CD14-positive monocyte (primary cell): ENCODE results near the gene PNKP. TPM values are rescaled to one million over a fixed set of nuclear protein-coding genes. Genes with fewer than 3 reads are reported as not detected.
"Not testable (repeated sequence)": the region's sequence is repeated elsewhere in the genome, so short reads cannot be mapped to it uniquely, and the experiment has no call there.

Source experiments
- DNase-seq, 3 donors: peaks; one replicate each; pipeline ENCODE4 v3.0.0-alpha.2; 2011 to 2022
- H2AFZ ChIP-seq: 2 replicates; pipeline ENCODE4 v1.6.0; 2012; ENCODE audit warnings: mild to moderate bottlenecking, low read depth, low read length, inconsistent platforms; ENCODE audit not compliant: insufficient read depth, poor library complexity, severe bottlenecking
- H3K27ac ChIP-seq, 2 donors: 1 replicate in 1 of 2; 2 replicates in 1 of 2; pipeline ENCODE4 v1.5.1; 2012 to 2013; ENCODE audit warnings: low read length in 2 of 2, control low read depth in 1 of 2, inconsistent platforms in 1 of 2, low read depth in 1 of 2, mild to moderate bottlenecking in 1 of 2
- H3K27me3 ChIP-seq, 2 donors: one replicate each; pipeline versions ENCODE4 v1.6.0 to v1.6.1; 2011 to 2013; ENCODE audit warnings: low read length in 2 of 2; ENCODE audit not compliant: control insufficient read depth in 2 of 2, insufficient read depth in 2 of 2
- H3K36me3 ChIP-seq, 2 donors: replicated peaks in 1 of 2; 1 replicate in 1 of 2; 2 replicates in 1 of 2; pipeline versions ENCODE4 v1.5.1 to v1.6.1; 2012 to 2013; ENCODE audit warnings: low read length in 2 of 2, control low read depth in 1 of 2, inconsistent platforms in 1 of 2, mild to moderate bottlenecking in 1 of 2; ENCODE audit not compliant: insufficient read depth in 2 of 2, control insufficient read depth in 1 of 2
- H3K4me1 ChIP-seq, 2 donors: 1 replicate in 1 of 2; 2 replicates in 1 of 2; pipeline versions ENCODE4 v1.5.1 to v1.6.1; 2012 to 2013; ENCODE audit warnings: low read length in 2 of 2, control low read depth in 1 of 2, inconsistent platforms in 1 of 2, mild to moderate bottlenecking in 1 of 2, moderate library complexity in 1 of 2; ENCODE audit not compliant: insufficient read depth in 2 of 2, control insufficient read depth in 1 of 2
- H3K4me2 ChIP-seq: replicated peaks from 2 replicates; pipeline ENCODE3; 2012; ENCODE audit warnings: low read length, moderate library complexity, mild to moderate bottlenecking; ENCODE audit not compliant: poor library complexity, severe bottlenecking; ENCODE audit errors: extremely low read depth
- H3K4me3 ChIP-seq, 3 experiments: fragments of 200-600 bp in 1 of 3; sonication (generic) in 1 of 3; replicated peaks in 1 of 3; 1 replicate in 2 of 3; 2 replicates in 1 of 3; pipeline ENCODE4 v1.5.1; 2011 to 2013; ENCODE audit warnings: low read length in 3 of 3, mild to moderate bottlenecking in 3 of 3, control low read depth in 2 of 3, low read depth in 2 of 3, inconsistent platforms in 1 of 3, moderate library complexity in 1 of 3
- H3K79me2 ChIP-seq: 2 replicates; pipeline ENCODE4 v1.6.0; 2012; ENCODE audit warnings: mild to moderate bottlenecking, control low read depth, inconsistent platforms, low read length, moderate library complexity; ENCODE audit not compliant: insufficient read depth
- H3K9ac ChIP-seq: 2 replicates; pipeline ENCODE4 v1.6.0; 2017; ENCODE audit warnings: low read length, mild to moderate bottlenecking; ENCODE audit not compliant: insufficient read depth, poor library complexity, severe bottlenecking
- H3K9me3 ChIP-seq, 2 donors: replicated peaks in 1 of 2; 1 replicate in 1 of 2; 2 replicates in 1 of 2; pipeline versions ENCODE4 v1.5.1 to v1.6.1; 2012 to 2013; ENCODE audit warnings: low read length in 2 of 2, control low read depth in 1 of 2; ENCODE audit not compliant: control insufficient read depth in 1 of 2, insufficient read depth in 1 of 2
- H4K20me1 ChIP-seq: 2 replicates; pipeline ENCODE4 v1.6.0; 2012; ENCODE audit warnings: mild to moderate bottlenecking, low read length, control low read depth, moderate library complexity; ENCODE audit not compliant: insufficient read depth
- H3K27ac Mint-ChIP-seq, 7 donors: one replicate each; pipeline ENCODE4 v1.8.0; 2020; ENCODE audit warnings: mild to moderate bottlenecking in 7 of 7, mixed read lengths in 7 of 7, moderate library complexity in 6 of 7, inconsistent platforms in 2 of 7
- H3K27me3 Mint-ChIP-seq, 3 donors: one replicate each; pipeline ENCODE4 v1.8.0; 2021 to 2022; ENCODE audit warnings: low read depth in 3 of 3, mild to moderate bottlenecking in 3 of 3, mixed read lengths in 3 of 3, moderate library complexity in 3 of 3, inconsistent platforms in 1 of 3
- H3K36me3 Mint-ChIP-seq, 2 donors: one replicate each; pipeline ENCODE4 v1.8.0; 2020; ENCODE audit warnings: mixed read lengths in 2 of 2, inconsistent platforms in 1 of 2, mild to moderate bottlenecking in 1 of 2
- H3K4me1 Mint-ChIP-seq: one replicate; pipeline ENCODE4 v1.8.0; 2020; ENCODE audit warnings: mild to moderate bottlenecking, mixed read lengths
- H3K4me3 Mint-ChIP-seq, 2 donors: one replicate each; pipeline ENCODE4 v1.8.0; 2020; ENCODE audit warnings: mild to moderate bottlenecking in 2 of 2, mixed read lengths in 2 of 2, moderate library complexity in 1 of 2
- H3K9me3 Mint-ChIP-seq, 7 donors: one replicate each; pipeline ENCODE4 v1.8.0; 2020 to 2022; ENCODE audit warnings: mixed read lengths in 7 of 7, mild to moderate bottlenecking in 6 of 7, moderate library complexity in 6 of 7, inconsistent platforms in 2 of 7
- WGBS: methylation state at CpG from one replicate; pipeline ENCODE4 v1.1.5; 2013; ENCODE audit warnings: missing lambda C conversion rate; ENCODE audit not compliant: insufficient coverage; 5-methylcytosine and 5-hydroxymethylcytosine counted together
- intact Hi-C, 2 donors: fragments of 100-400 bp; cut with micrococcal nuclease; formaldehyde crosslinking; loops; one replicate each; pipeline versions ENCODE4 v1.15.0 to v1.15.1; 2023
- polyA plus RNA-seq, 3 donors: library from polyadenylated mRNA; depleted of rRNA in 1 of 3; unstranded in 2 of 3; stranded (reverse) in 1 of 3; fragments of 300-500 nt in 2 of 3; fragments of >200 nt in 1 of 3; fragmentation: Illumina TruSeq in 2 of 3; gene quantifications; 1 replicate in 2 of 3; 2 replicates in 1 of 3; pipeline ENCODE4 v1.2.3, GENCODE V29; 2012 to 2021
- TF ChIP-seq, protein P1 (sequence below): fragments of 200-600 bp; IDR thresholded peaks from one replicate; pipeline ENCODE4 v1.8.0; 2022; ENCODE audit warnings: antibody characterized with exemption, mild to moderate bottlenecking

The PNKP gene
- polyA plus RNA-seq, 3 donors, result 23.0 to 88.6 (median 30.2) TPM

- Histone ChIP-seq H3K79me2 (peaks cover 58% of the 10 kb centered on the region), H3K4me2 (no peak overlapping the region), H3K36me3 (peaks cover 25 to 34% of the 10 kb centered on the region in 2 donors), H3K4me1 (peaks cover 19 to 22% of the 10 kb centered on the region in 2 donors), H4K20me1 (peaks cover 46% of the 10 kb centered on the region), H3K27ac (no peak overlapping the region), H3K4me3 (no peak overlapping the region), H3K9me3 (no peaks in the 10 kb centered on the region), H2AFZ (no peak overlapping the region), H3K27me3 (no peaks in the 10 kb centered on the region), H3K9ac (no peak overlapping the region)
- intact Hi-C loops, result no loop called here
- H3K27ac Mint-ChIP-seq, result peak overlapping the region in 1 of 7 donors; percentile 47
- no peaks in the 10 kb centered on the region for H3K9me3 Mint-ChIP-seq
- 100% methylated on average over 2 of the region's 10 CpGs for whole genome bisulfite sequencing
- H3K27me3 Mint-ChIP-seq, result peaks cover 0 to 8% (median 0%) of the 10 kb centered on the region in 3 donors
- no peak overlapping the region for H3K4me3 Mint-ChIP-seq
- H3K36me3 Mint-ChIP-seq, result peaks cover 23 to 40% of the 10 kb centered on the region in 2 donors
- no peak for DNase-seq
- H3K4me1 Mint-ChIP-seq, result peaks cover 20% of the 10 kb centered on the region
- TF ChIP-seq, protein P1, sequence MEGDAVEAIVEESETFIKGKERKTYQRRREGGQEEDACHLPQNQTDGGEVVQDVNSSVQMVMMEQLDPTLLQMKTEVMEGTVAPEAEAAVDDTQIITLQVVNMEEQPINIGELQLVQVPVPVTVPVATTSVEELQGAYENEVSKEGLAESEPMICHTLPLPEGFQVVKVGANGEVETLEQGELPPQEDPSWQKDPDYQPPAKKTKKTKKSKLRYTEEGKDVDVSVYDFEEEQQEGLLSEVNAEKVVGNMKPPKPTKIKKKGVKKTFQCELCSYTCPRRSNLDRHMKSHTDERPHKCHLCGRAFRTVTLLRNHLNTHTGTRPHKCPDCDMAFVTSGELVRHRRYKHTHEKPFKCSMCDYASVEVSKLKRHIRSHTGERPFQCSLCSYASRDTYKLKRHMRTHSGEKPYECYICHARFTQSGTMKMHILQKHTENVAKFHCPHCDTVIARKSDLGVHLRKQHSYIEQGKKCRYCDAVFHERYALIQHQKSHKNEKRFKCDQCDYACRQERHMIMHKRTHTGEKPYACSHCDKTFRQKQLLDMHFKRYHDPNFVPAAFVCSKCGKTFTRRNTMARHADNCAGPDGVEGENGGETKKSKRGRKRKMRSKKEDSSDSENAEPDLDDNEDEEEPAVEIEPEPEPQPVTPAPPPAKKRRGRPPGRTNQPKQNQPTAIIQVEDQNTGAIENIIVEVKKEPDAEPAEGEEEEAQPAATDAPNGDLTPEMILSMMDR, result no peak
Observed at GRCh38 chr19:49820125-49820524, 47.3 kb downstream of the PNKP start.

GRCh38 chr19:49819452-49820115 is 47.8 kb downstream of the PNKP start:
- Mint-ChIP-seq H3K27ac (peak overlapping the region in 5 of 7 donors; percentile 15 to 100 (median 97)), H3K4me1 (peaks cover 20% of the 10 kb centered on the region), H3K4me3 (peak overlapping the region; percentile 96 to 100), H3K36me3 (peaks cover 23 to 39% of the 10 kb centered on the region in 2 donors)
- H3K9ac ChIP-seq, H3K27me3 Mint-ChIP-seq, DNase-seq, H3K9me3 ChIP-seq, H3K27me3 ChIP-seq, H2AFZ ChIP-seq, H3K9me3 Mint-ChIP-seq: not testable (repeated sequence)
- peak overlapping the region; percentile 97 for H3K4me2 ChIP-seq
- peak overlapping the region in 1 of 2 donors; percentile 93 for H3K27ac ChIP-seq
- peaks cover 41% of the 10 kb centered on the region for H4K20me1 ChIP-seq
- H3K4me1 ChIP-seq, result peaks cover 19 to 22% of the 10 kb centered on the region in 2 donors
- 100% methylated on average over 2 of the region's 7 CpGs for WGBS
- H3K79me2 ChIP-seq, result peaks cover 52% of the 10 kb centered on the region
- H3K4me3 ChIP-seq, result peak overlapping the region in 1 of 3 experiments; percentile 100
- intact Hi-C loops, result loop anchor here (2.0 to 5.0 kb wide), 4 partner anchors 31 to 53 kb away; partner anchors contain the start of genes PTOV1 (in 2 of the 2), AP2A1 (in 1 of the 2) and PNKP (in 1 of the 2)
- H3K36me3 ChIP-seq, result peaks cover 25 to 29% of the 10 kb centered on the region in 2 donors
